Right ventricle myocardium inferior (tissue), 1 donor: ENCODE results near the gene NKD1. TPM values are rescaled to one million over a fixed set of nuclear protein-coding genes. Genes with fewer than 3 reads are reported as not detected.

ENCODE experiments used
- ATAC-seq: fragments of 200-7000 bp; cut with Tn5 transposase; one replicate; pipeline ENCODE4 v1.9.1; 2020; ENCODE audit warnings: mild to moderate bottlenecking, moderate library complexity
- DNase-seq: peaks from one replicate; pipeline ENCODE4 v3.0.0; 2021; ENCODE audit errors: missing footprints
- intact Hi-C: fragments of 100-400 bp; cut with DNase I; formaldehyde crosslinking; loops from one replicate; pipeline ENCODE4 v1.11.0; 2022
- total RNA-seq: library from RNA; stranded (reverse); fragmentation: NEBNext Ultra II Directional; extraction: Animal tissue kit (Norgen Biotek cat#: 25700); gene quantifications from one replicate; pipeline ENCODE4 v1.2.1, GENCODE V29; 2021
- donor health status: DM: no; HTN: yes; CAD: no; lungs with severe emphysema.

Gene NKD1
- total RNA-seq, 1 donor from 2014 or later: 0.43 TPM

- DNase-seq (no peak), ATAC-seq (no peak)
- intact Hi-C loops: no loop called here
Observed at GRCh38 chr16:50517450-50518252, 30.5 kb upstream of the NKD1 start.

GRCh38 chr16:50519001-50519400 lies 29.2 kb upstream of the NKD1 start:
- no peak for ATAC-seq
- intact Hi-C loops: no loop called here
- no peak for DNase-seq

- intact Hi-C loops: no loop called here
- ATAC-seq (no peak), DNase-seq (no peak)
Observed at GRCh38 chr16:50519602-50520001, 28.6 kb upstream of the NKD1 start.

- intact Hi-C loops: no loop called here
- DNase-seq (no peak), ATAC-seq (no peak)
Observed at GRCh38 chr16:50520451-50521245, 27.5 kb upstream of the NKD1 start.

GRCh38 chr16:50521246-50521900 lies 26.8 kb upstream of the NKD1 start:
- intact Hi-C loops: no loop called here
- DNase-seq (no peak), ATAC-seq (no peak)

GRCh38 chr16:50522324-50522723 lies 25.9 kb upstream of the NKD1 start:
- ATAC-seq: no peak

GRCh38 chr16:50523710-50524109 lies 24.5 kb upstream of the NKD1 start:
- no peak for DNase-seq
- intact Hi-C loops: no loop called here
- no peak for ATAC-seq

More at GRCh38 chr16:50522324-50522723, 25.9 kb upstream of the NKD1 start:
- intact Hi-C loops: no loop called here
- DNase-seq: no peak

- ATAC-seq: no peak
- intact Hi-C loops: no loop called here
- no peak for DNase-seq
Observed at GRCh38 chr16:50525262-50525661, 22.9 kb upstream of the NKD1 start.

GRCh38 chr16:50525716-50526115 lies 22.5 kb upstream of the NKD1 start:
- no peak for ATAC-seq
- intact Hi-C loops: no loop called here
- no peak for DNase-seq

GRCh38 chr16:50526249-50526648 lies 21.9 kb upstream of the NKD1 start:
- intact Hi-C loops: no loop called here
- ATAC-seq (no peak), DNase-seq (no peak)

GRCh38 chr16:50526796-50527195 lies 21.4 kb upstream of the NKD1 start:
- DNase-seq (no peak), ATAC-seq (no peak)
- intact Hi-C loops: no loop called here

- DNase-seq: no peak
- ATAC-seq: no peak
Observed at GRCh38 chr16:50528820-50529219, 19.4 kb upstream of the NKD1 start.

GRCh38 chr16:50529334-50529733 lies 18.9 kb upstream of the NKD1 start:
- no peak for ATAC-seq
- DNase-seq: no peak
- intact Hi-C loops: no loop called here

More at GRCh38 chr16:50528820-50529219, 19.4 kb upstream of the NKD1 start:
- intact Hi-C loops: no loop called here

GRCh38 chr16:50530277-50531236 lies 17.6 kb upstream of the NKD1 start:
- intact Hi-C loops: no loop called here
- ATAC-seq (no peak), DNase-seq (no peak)

GRCh38 chr16:50531359-50531758 lies 16.8 kb upstream of the NKD1 start:
- ATAC-seq (no peak), DNase-seq (no peak)
- intact Hi-C loops: no loop called here

GRCh38 chr16:50531901-50532300 lies 16.3 kb upstream of the NKD1 start:
- DNase-seq: no peak
- intact Hi-C loops: no loop called here
- no peak for ATAC-seq

- DNase-seq: no peak
- ATAC-seq: no peak
- intact Hi-C loops: no loop called here
Observed at GRCh38 chr16:50532576-50532975, 15.6 kb upstream of the NKD1 start.

- DNase-seq (no peak), ATAC-seq (no peak)
- intact Hi-C loops: no loop called here
Observed at GRCh38 chr16:50533317-50533716, 14.9 kb upstream of the NKD1 start.

- ATAC-seq: no peak
- no peak for DNase-seq
- intact Hi-C loops: no loop called here
Observed at GRCh38 chr16:50534091-50534490, 14.1 kb upstream of the NKD1 start.
